ENCODE measurements around the gene CHN2. TPM values are rescaled to one million over a fixed set of nuclear protein-coding genes. Genes with fewer than 3 reads are reported as not detected.

Gene CHN2
- total RNA-seq, 1 experiment from 2014 or later: 0.15 TPM

- ChIA-PET CTCF (no interaction called here), POLR2A (no interaction called here)
- no TSS peak for BruUV-seq (replicated peaks)
- Histone ChIP-seq H3K36me3 (ENCODE audit: control insufficient read depth, insufficient read depth, low read length) (no peaks in the 10 kb centered on the region), H3K27me3 (ENCODE audit: control insufficient read depth, insufficient read depth, low read length) (peaks cover 2% of the 10 kb centered on the region), H3K27ac (ENCODE audit: low read length) (no peak overlapping the region), H3K4me3 (ENCODE audit: low read depth in 2 of 2, low read length in 2 of 2) (no peak overlapping the region), H3K9me3 (ENCODE audit: control insufficient read depth, insufficient read depth, low read depth, low read length) (no peaks in the 10 kb centered on the region), H3K4me1 (ENCODE audit: control insufficient read depth, insufficient read depth, low read length) (no peaks in the 10 kb centered on the region)
- DNase-seq (ENCODE audit: low read depth, low spot score): no peak
- TF ChIP-seq SIN3A (IDR thresholded peaks at IDR 0.05; ENCODE audit: borderline replicate concordance, insufficient read depth, low read depth, low read length): no peak
- TF ChIP-seq REST (IDR thresholded peaks at IDR 0.05; ENCODE audit: insufficient read depth in 1 of 2, low read depth in 2 of 2, low read length in 1 of 2): no peak
- TF ChIP-seq CTCF (IDR thresholded peaks at IDR 0.05): no peak
- no peak for TF ChIP-seq TCF7L2 (IDR thresholded peaks at IDR 0.05; ENCODE audit: low read depth, low read length)
- TF ChIP-seq POLR2AphosphoS5 (IDR thresholded peaks at IDR 0.05; ENCODE audit: low read depth, low read length): no peak
- in situ Hi-C loops (cut with HindIII; ENCODE audit: low pct_unique_long_range_greater_than_20kb, low sequenced_read_pairs) (no loop called here), intact Hi-C loops (cut with micrococcal nuclease; ENCODE audit: unreplicated experiment) (no loop called here)
- no peak for ATAC-seq
Observed at GRCh38 chr7:29236071-29236580, 41.6 kb downstream of the CHN2 start.

GRCh38 chr7:29236649-29237048, 42.1 kb downstream of the CHN2 start:
- POLR2A ChIA-PET: no interaction called here
- intact Hi-C loops (cut with micrococcal nuclease; ENCODE audit: unreplicated experiment): no loop called here

More at GRCh38 chr7:29236649-29237048, 42.1 kb downstream of the CHN2 start:
- H3K27me3 ChIP-seq (ENCODE audit: control insufficient read depth, insufficient read depth, low read length): peaks cover 2% of the 10 kb centered on the region
- DNase-seq (ENCODE audit: low read depth, low spot score) (no peak), ATAC-seq (no peak)
- in situ Hi-C loops (cut with HindIII; ENCODE audit: low pct_unique_long_range_greater_than_20kb, low sequenced_read_pairs): no loop called here
- no TSS peak for BruUV-seq (replicated peaks)
- no peak for TF ChIP-seq CTCF (IDR thresholded peaks at IDR 0.05)
- no peak for TF ChIP-seq SIN3A (IDR thresholded peaks at IDR 0.05; ENCODE audit: borderline replicate concordance, insufficient read depth, low read depth, low read length)
- TF ChIP-seq REST (IDR thresholded peaks at IDR 0.05; ENCODE audit: insufficient read depth in 1 of 2, low read depth in 2 of 2, low read length in 1 of 2): no peak
- TF ChIP-seq POLR2AphosphoS5 (IDR thresholded peaks at IDR 0.05; ENCODE audit: low read depth, low read length): no peak
- TF ChIP-seq TCF7L2 (IDR thresholded peaks at IDR 0.05; ENCODE audit: low read depth, low read length): no peak
- H3K27ac ChIP-seq (ENCODE audit: low read length): no peak overlapping the region
- no peaks in the 10 kb centered on the region for H3K9me3 ChIP-seq (ENCODE audit: control insufficient read depth, insufficient read depth, low read depth, low read length)
- no peaks in the 10 kb centered on the region for H3K4me1 ChIP-seq (ENCODE audit: control insufficient read depth, insufficient read depth, low read length)
- H3K36me3 ChIP-seq (ENCODE audit: control insufficient read depth, insufficient read depth, low read length): no peaks in the 10 kb centered on the region
- no peak overlapping the region for H3K4me3 ChIP-seq (ENCODE audit: low read depth in 2 of 2, low read length in 2 of 2)
- CTCF ChIA-PET: interaction anchor here (0.6 kb wide), 1 partner anchor 113 kb away, joined by 4 read pairs; no protein-coding TSS in a partner anchor

All from Panc1 (cell line).